ENCODE data around the gene MEIOB.

- no peak for TF ChIP-seq CTCF (optimal IDR thresholded peaks at IDR 0.05 in 1 of 3, IDR thresholded peaks at IDR 0.05 in 1 of 3, conservative IDR thresholded peaks at IDR 0.05 in 1 of 3; ENCODE audit: extremely low read depth in 1 of 3, insufficient read depth in 2 of 3, low read length in 3 of 3)
- TF ChIP-seq EZH2 (IDR thresholded peaks at IDR 0.05; ENCODE audit: low read length), result no peak
Observed at GRCh38 chr16:1784977-1785845, 86.8 kb downstream of the MEIOB start.

Measured in keratinocyte (primary cell).